ENCODE results near the gene LRP8.

Gene LRP8

GRCh38 chr1:53305650-53306049 is 22.2 kb downstream of the LRP8 start:
- no peak for DNase-seq (ENCODE audit: low read depth in 2 of 2)

- no peak for DNase-seq (ENCODE audit: low read depth in 2 of 2)
These were observed 23.3 kb downstream of the LRP8 start for GRCh38 chr1:53304527-53304926.

GRCh38 chr1:53303726-53304515 is 23.9 kb downstream of the LRP8 start:
- no peak for DNase-seq (ENCODE audit: low read depth in 2 of 2)

- DNase-seq (ENCODE audit: low read depth in 2 of 2) = no peak
These were observed 24.6 kb downstream of the LRP8 start for GRCh38 chr1:53303243-53303642.

- DNase-seq (ENCODE audit: low read depth in 2 of 2) = no peak
These were observed 28.6 kb downstream of the LRP8 start for GRCh38 chr1:53299233-53299632.

- DNase-seq (ENCODE audit: low read depth in 2 of 2) = no peak
These were observed 29.7 kb downstream of the LRP8 start for GRCh38 chr1:53298045-53298637.

GRCh38 chr1:53297195-53297594 is 30.7 kb downstream of the LRP8 start:
- no peak for DNase-seq (ENCODE audit: low read depth in 2 of 2)

- no peak for DNase-seq (ENCODE audit: low read depth in 2 of 2)
These were observed 31.6 kb downstream of the LRP8 start for GRCh38 chr1:53296117-53296749.

- no peak for DNase-seq (ENCODE audit: low read depth in 2 of 2)
These were observed 32.1 kb downstream of the LRP8 start for GRCh38 chr1:53295726-53296116.

- DNase-seq (ENCODE audit: low read depth in 2 of 2) = no peak
These were observed 32.6 kb downstream of the LRP8 start for GRCh38 chr1:53295295-53295694.

- peak in 1 of 2 experiments; percentile 20 for DNase-seq (ENCODE audit: low read depth in 2 of 2)
These were observed 33.3 kb downstream of the LRP8 start for GRCh38 chr1:53294567-53294966.

GRCh38 chr1:53294061-53294460 is 33.8 kb downstream of the LRP8 start:
- DNase-seq (ENCODE audit: low read depth in 2 of 2) = no peak

- no peak for DNase-seq (ENCODE audit: low read depth in 2 of 2)
These were observed 34.7 kb downstream of the LRP8 start for GRCh38 chr1:53293123-53293522.

- no peak for DNase-seq (ENCODE audit: low read depth in 2 of 2)
These were observed 35.2 kb downstream of the LRP8 start for GRCh38 chr1:53292690-53293089.

- no peak for DNase-seq (ENCODE audit: low read depth in 2 of 2)
These were observed 36.3 kb downstream of the LRP8 start for GRCh38 chr1:53291574-53291973.

- no peak for DNase-seq (ENCODE audit: low read depth in 2 of 2)
These were observed 39.0 kb downstream of the LRP8 start for GRCh38 chr1:53288790-53289429.

- DNase-seq (ENCODE audit: low read depth in 2 of 2) = no peak
These were observed 39.7 kb downstream of the LRP8 start for GRCh38 chr1:53288002-53288789.

- no peak for DNase-seq (ENCODE audit: low read depth in 2 of 2)
These were observed 40.9 kb downstream of the LRP8 start for GRCh38 chr1:53286955-53287354.

- DNase-seq (ENCODE audit: low read depth in 2 of 2) = no peak
These were observed 41.7 kb downstream of the LRP8 start for GRCh38 chr1:53285969-53286760.

GRCh38 chr1:53285546-53285945 is 42.3 kb downstream of the LRP8 start:
- DNase-seq (ENCODE audit: low read depth in 2 of 2) = no peak
